ENCODE data around the gene C16orf92.

The C16orf92 gene

DNA sequence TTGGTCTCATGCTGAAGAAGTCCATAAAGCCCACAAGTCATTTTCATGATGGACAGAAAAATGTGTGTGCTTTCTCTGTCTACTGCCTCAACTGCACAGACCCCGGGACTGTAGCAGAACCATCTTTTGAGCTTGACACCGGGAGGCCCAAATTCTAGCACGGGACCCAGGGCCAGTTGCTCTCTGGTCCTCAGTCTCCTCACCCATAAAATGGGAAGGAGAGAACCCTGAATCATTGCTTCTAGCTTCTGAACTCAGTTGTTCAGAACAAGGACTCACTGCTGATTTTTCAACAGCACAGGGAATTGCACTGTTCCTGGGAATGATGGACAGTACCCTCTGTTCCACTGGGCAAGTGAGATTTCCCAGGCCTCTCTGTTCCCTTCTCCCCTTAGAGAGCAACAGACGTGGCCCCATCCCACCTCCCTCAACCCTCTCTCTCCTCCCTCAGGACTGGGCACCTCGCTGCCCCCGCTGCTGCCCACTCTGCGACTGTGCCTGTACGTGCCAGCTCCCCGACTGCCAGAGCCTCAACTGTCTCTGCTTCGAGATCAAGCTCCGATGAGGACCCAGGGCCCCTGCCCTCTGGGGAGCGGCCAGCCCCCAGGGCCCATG lies 40.4 kb downstream of the C16orf92 start:
- FAIRE-seq: no peak

DNA sequence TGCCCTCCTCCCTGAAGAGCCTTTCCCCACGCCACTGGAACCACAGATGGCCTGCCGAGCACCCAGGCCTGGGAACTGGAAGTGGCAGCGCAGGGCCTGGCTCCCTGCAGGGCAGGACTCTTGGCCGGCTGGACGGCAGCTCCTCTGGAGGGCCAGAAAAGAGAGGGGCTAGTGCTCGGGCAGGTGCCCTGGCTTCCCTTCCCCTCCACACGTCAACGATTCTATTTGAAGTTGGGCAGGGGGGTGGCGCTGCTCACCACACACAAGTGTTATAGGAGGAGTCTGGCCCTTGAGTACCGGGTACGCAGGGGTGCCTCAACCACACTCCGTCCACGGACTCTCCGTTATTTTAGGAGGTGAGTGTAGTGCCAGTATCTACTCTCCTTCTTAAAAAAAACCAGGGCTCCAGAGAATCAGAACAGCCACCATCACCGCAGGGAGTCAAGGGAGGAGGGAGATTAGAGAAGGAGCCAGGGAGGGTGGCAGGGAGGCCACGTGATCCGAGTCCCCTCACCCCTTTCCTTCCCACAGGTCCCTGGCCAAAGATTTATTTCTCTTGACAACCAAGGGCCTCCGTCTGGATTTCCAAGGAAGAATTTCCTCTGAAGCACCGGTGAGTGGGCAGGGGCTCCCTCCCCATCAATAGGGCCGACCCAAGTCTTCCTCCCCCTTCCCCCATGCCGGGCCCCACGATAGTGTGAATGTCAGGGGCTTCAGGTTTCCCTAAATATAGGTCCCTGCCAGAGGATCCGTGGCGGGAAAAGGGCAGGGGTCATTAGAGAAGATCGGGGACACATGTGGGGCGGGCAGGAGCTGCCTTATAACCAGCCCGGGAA lies 41.1 kb downstream of the C16orf92 start:
- FAIRE-seq: no peak

DNA sequence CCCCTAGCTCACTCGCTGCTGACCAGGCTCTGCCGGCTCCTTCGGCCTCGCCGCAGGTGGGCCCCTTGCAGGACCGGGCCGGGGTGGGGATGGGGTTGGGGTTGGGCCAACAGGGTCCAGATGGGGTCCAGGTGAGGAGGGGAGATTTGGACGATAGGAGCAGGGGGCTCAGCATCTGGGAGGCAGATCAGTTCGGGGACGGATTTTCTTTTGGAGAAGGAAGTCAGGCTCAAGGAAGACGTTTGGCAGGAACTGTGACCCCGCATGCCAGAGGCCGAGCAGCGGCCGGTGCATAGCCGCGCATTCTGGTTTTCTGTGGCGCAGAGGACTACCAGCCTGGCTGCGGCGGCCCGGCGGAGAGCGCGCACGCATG lies 41.7 kb downstream of the C16orf92 start:
- no peak for FAIRE-seq

GRCh38 chr16:30065102-30065942 lies 42.3 kb downstream of the C16orf92 start, which contains the start of gene ALDOA:
Gene ALDOA (plus strand): TSS chr16:30065760. CDS start chr16:30066898, 1,138 bp downstream.
- FAIRE-seq: peak; percentile 80

DNA sequence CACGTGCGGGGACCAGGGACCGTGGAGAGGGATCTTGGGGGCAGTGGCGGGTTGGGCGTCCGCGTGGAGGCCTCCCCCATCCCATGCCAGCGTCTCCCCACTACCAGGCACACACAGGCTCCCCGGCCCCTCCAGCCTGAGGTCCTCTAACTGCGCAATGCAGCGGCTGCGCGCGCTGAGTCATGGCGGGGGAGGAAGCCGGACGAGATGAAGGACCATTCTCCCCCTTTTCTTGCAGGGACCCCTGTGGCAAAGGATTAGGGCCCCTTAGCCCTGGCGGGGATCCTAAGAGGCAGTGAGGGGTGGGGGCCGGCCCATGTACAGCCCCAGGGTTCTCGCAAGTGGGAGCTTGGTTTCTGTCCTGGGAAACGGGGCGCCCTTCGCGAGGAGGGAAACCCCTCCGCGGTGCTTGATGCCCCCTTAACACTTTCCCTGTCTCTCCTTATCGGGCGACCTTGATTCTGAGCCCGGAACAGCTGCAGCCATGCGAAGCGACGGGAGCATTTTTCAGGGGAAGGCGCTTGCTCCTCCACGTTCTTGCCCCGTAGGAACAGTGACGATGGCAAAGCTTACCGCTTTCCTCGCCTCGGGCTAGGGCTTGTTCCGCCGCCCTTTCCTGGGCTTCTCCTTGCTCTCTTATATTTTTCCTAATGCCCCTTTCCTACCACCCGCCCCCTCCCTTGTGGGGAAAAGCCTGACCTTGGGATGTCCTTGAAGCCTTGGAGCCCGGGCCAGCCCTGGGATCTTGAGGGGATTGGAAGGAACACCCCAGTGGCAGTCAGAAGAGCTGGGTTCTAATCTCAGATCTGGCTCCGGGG lies 43.2 kb downstream of the C16orf92 start:
- no peak for FAIRE-seq

DNA sequence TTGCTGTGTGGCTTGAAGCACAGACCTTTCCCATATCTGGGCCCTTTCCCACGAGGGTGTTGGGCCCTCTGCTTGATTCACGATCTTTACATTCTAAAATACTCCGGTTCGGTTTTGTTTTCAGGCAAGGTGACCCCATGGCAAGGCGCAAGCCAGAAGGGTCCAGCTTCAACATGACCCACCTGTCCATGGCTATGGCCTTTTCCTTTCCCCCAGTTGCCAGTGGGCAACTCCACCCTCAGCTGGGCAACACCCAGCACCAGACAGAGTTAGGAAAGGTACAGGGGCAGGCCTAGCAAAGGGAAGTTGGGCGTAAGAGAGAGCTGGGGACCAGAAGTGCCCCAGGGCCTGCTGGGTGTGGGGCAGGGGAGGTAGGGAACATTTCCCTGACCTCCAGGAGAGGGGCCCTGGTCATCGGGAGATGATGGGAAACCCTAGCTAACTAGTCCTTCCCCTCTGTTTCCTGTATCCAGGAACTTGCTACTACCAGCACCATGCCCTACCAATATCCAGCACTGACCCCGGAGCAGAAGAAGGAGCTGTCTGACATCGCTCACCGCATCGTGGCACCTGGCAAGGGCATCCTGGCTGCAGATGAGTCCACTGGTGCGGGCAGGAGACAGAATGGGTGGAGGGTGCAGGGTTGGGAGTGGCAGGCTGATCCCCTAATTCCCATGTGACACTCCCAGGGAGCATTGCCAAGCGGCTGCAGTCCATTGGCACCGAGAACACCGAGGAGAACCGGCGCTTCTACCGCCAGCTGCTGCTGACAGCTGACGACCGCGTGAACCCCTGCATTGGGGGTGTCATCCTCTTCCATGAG lies 44.0 kb downstream of the C16orf92 start:
- FAIRE-seq: no peak

- FAIRE-seq: no peak
Measured at GRCh38 chr16:30067584-30067916, 44.6 kb downstream of the C16orf92 start.

DNA sequence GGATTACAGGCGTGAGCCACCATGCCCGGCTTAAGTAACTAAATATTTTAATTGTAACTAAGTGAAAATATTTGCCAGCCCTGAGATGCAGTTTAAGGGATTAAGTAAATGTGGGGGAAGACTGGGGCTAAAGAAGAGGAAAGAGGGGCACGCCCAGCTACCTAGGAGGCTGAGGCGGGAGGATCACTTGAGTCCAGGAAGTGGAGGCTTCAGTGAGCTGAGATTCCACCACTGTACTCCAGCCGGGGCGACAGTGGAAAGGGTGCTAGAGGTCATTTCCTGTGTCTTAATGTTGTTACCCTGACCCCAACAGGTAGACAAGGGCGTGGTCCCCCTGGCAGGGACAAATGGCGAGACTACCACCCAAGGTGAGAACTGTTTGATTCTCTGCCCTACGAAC lies 45.3 kb downstream of the C16orf92 start:
- FAIRE-seq: no peak

DNA sequence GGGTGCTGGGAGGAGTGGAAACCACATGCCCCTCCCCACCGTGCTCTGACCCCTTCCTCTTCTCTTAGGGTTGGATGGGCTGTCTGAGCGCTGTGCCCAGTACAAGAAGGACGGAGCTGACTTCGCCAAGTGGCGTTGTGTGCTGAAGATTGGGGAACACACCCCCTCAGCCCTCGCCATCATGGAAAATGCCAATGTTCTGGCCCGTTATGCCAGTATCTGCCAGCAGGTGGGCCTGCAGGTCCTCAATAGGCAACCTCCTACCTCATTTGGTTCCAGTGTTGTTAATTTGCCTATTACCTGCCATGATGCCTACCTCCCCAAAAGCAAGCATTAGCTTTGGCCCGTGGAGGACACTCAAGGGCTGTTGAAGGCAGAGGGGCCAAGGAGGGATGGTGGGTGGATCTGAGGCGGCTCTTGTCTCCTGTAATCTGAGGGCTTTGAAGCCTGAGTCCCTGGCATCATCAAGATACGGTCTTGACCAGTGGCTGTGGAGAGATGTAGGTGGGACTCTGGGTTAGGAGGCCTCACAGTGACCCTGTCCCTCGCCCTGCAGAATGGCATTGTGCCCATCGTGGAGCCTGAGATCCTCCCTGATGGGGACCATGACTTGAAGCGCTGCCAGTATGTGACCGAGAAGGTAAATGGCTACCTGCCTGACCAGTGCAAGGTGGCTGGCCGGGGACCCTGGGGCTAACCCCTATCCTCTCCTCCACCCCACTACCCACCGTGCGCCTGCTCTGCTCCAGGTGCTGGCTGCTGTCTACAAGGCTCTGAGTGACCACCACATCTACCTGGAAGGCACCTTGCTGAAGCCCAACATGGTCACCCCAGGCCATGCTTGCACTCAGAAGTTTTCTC lies 46.0 kb downstream of the C16orf92 start:
- FAIRE-seq: no peak

- FAIRE-seq: no peak
Measured at GRCh38 chr16:30069611-30070462, 46.8 kb downstream of the C16orf92 start.

- FAIRE-seq: no peak
Measured at GRCh38 chr16:30070490-30070889, 47.5 kb downstream of the C16orf92 start.

Measured in A204.1 (cell line).